GM12878 (cell line): ENCODE measurements around the gene RETREG1. TPM values are rescaled to one million over a fixed set of nuclear protein-coding genes. Genes with fewer than 3 reads are reported as not detected.

Experiments used
- BCLAF1 ChIP-seq: fragments of 450-650 bp; IDR thresholded peaks from 2 replicates; pipeline ENCODE4 v1.6.1; 2017; ENCODE audit warnings: antibody characterized with exemption, mild to moderate bottlenecking, moderate library complexity
- CBFB ChIP-seq: IDR thresholded peaks from 2 replicates; pipeline ENCODE4 v1.6.1; 2016; ENCODE audit warnings: antibody characterized with exemption, low read depth
- CBX3 ChIP-seq: fragments of 200-600 bp; sonication (generic); IDR thresholded peaks from 2 replicates; pipeline ENCODE4 v1.6.1; 2016; ENCODE audit warnings: low read depth, borderline replicate concordance
- ETV6 ChIP-seq, 2 experiments: fragments of 450-650 bp in 1 of 2; IDR thresholded peaks in 1 of 2; conservative IDR thresholded peaks in 1 of 2; 2 replicates each; pipeline ENCODE4 v1.6.1; 2014; ENCODE audit warnings: antibody characterized with exemption in 1 of 2, borderline replicate concordance in 1 of 2, low read depth in 1 of 2, mild to moderate bottlenecking in 1 of 2, moderate library complexity in 1 of 2
- FOS ChIP-seq: IDR thresholded peaks from 3 replicates; pipeline ENCODE4 v1.6.1; 2011; ENCODE audit warnings: borderline replicate concordance; ENCODE audit not compliant: insufficient read length; ENCODE audit errors: extremely low read depth
- HCFC1 ChIP-seq: fragments of 150-350 bp; IDR thresholded peaks from 2 replicates; pipeline ENCODE4 v1.6.1; 2014; ENCODE audit warnings: low read length
- HDGF ChIP-seq: fragments of 450-650 bp; IDR thresholded peaks from 2 replicates; pipeline ENCODE4 v1.6.1; 2016; ENCODE audit warnings: antibody characterized with exemption
- MTA2 ChIP-seq: fragments of 450-650 bp; IDR thresholded peaks from 2 replicates; pipeline ENCODE4 v1.6.1; 2016; ENCODE audit warnings: low read depth, mild to moderate bottlenecking, moderate library complexity
- NR2C1 ChIP-seq: fragments of 450-650 bp; IDR thresholded peaks from 2 replicates; pipeline ENCODE4 v1.6.1; 2017; ENCODE audit warnings: antibody characterized with exemption, mild to moderate bottlenecking, moderate library complexity
- NRF1 ChIP-seq: conservative IDR thresholded peaks from 2 replicates; pipeline ENCODE4 v1.6.1; 2011; ENCODE audit warnings: mild to moderate bottlenecking, low read depth, low read length, improper control_type of control experiment
- SREBF2 ChIP-seq: IDR thresholded peaks from 2 replicates; pipeline ENCODE4 v1.6.1; 2012; ENCODE audit warnings: mild to moderate bottlenecking, low read length
- ZBTB11 ChIP-seq: fragments of 450-650 bp; formaldehyde crosslinking; IDR thresholded peaks from 2 replicates; pipeline ENCODE4 v1.5.0; 2022; ENCODE audit warnings: mild to moderate bottlenecking, missing genetic modification characterization
- ZNF217 ChIP-seq: fragments of 450-650 bp; IDR thresholded peaks from 2 replicates; pipeline ENCODE4 v1.6.1; 2017; ENCODE audit warnings: antibody characterized with exemption, mild to moderate bottlenecking
- polyA plus RNA-seq, 11 experiments: library from polyadenylated mRNA; depleted of rRNA in 4 of 11; unstranded in 6 of 11; stranded (reverse) in 5 of 11; fragments of >200 nt; fragmentation: Nextera tagmentation in 4 of 11; fragmentation: Illumina TruSeq in 1 of 11; extraction: Ambion mirVana in 4 of 11; extraction: Trizol in 1 of 11; gene quantifications; 1 replicate in 1 of 11; 2 replicates in 10 of 11; pipeline versions ENCODE4 v1.2.1 to v1.2.3, GENCODE V29; 2011 to 2016; ENCODE audit warnings: inconsistent platforms in 2 of 11, missing spikeins in 2 of 11, low read depth in 1 of 11
- total RNA-seq, 4 experiments: library from RNA; depleted of rRNA in 3 of 4; stranded (reverse); fragments of >200 nt in 3 of 4; fragmentation: Illumina TruSeq in 1 of 4; extraction: Trizol in 1 of 4; gene quantifications; 2 replicates each; pipeline versions ENCODE4 v1.2.1 to v1.2.3, GENCODE V29; 2013 to 2021
- TF ChIP-seq, protein P1 (sequence below): fragments of 450-650 bp; formaldehyde crosslinking; IDR thresholded peaks from 2 replicates; pipeline ENCODE4 v1.4.0; 2022; ENCODE audit warnings: mild to moderate bottlenecking, moderate library complexity
- TF ChIP-seq, protein P2 (sequence below): IDR thresholded peaks from 2 replicates; pipeline ENCODE4 v1.6.1; 2011; ENCODE audit warnings: borderline replicate concordance, low read depth, mild to moderate bottlenecking, moderate library complexity, low read length; ENCODE audit not compliant: insufficient read depth, poor library complexity, severe bottlenecking
- TF ChIP-seq, protein P3 (sequence below): fragments of 450-650 bp; IDR thresholded peaks from 2 replicates; pipeline ENCODE4 v1.6.1; 2014; ENCODE audit warnings: mild to moderate bottlenecking

RETREG1 gene
- total and polyA plus RNA-seq, 10 of the 15 experiments (the other 5 are each of a cell fraction or from before 2014, with no cell fraction given): 3.9 to 8.9 (median 6.4) TPM

- no peak for TF ChIP-seq ZNF217
- TF ChIP-seq NR2C1: peak; percentile 52
- TF ChIP-seq HCFC1: peak; percentile 59
- TF ChIP-seq, protein P1, sequence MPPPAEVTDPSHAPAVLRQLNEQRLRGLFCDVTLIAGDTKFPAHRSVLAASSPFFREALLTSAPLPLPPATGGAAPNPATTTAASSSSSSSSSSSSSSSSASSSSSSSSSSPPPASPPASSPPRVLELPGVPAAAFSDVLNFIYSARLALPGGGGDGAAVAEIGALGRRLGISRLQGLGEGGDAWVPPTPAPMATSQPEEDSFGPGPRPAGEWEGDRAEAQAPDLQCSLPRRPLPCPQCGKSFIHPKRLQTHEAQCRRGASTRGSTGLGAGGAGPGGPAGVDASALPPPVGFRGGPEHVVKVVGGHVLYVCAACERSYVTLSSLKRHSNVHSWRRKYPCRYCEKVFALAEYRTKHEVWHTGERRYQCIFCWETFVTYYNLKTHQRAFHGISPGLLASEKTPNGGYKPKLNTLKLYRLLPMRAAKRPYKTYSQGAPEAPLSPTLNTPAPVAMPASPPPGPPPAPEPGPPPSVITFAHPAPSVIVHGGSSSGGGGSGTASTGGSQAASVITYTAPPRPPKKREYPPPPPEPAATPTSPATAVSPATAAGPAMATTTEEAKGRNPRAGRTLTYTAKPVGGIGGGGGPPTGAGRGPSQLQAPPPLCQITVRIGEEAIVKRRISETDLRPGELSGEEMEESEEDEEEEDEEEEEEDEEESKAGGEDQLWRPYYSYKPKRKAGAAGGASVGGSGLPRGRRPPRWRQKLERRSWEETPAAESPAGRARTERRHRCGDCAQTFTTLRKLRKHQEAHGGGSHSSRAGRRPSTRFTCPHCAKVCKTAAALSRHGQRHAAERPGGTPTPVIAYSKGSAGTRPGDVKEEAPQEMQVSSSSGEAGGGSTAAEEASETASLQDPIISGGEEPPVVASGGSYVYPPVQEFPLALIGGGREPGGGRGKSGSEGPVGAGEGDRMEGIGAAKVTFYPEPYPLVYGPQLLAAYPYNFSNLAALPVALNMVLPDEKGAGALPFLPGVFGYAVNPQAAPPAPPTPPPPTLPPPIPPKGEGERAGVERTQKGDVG (CRISPR knock-in tag): no peak
- TF ChIP-seq CBX3: no peak
- TF ChIP-seq ETV6 (conservative IDR thresholded peaks at IDR 0.05 in 1 of 2, IDR thresholded peaks at IDR 0.05 in 1 of 2; ENCODE audit: borderline replicate concordance in 1 of 2, low read depth in 1 of 2): peak; percentile 38 to 97; a peak in 2 of 4 replicates
- TF ChIP-seq BCLAF1: no peak
- TF ChIP-seq CBFB: peak; percentile 89
- TF ChIP-seq, protein P2, sequence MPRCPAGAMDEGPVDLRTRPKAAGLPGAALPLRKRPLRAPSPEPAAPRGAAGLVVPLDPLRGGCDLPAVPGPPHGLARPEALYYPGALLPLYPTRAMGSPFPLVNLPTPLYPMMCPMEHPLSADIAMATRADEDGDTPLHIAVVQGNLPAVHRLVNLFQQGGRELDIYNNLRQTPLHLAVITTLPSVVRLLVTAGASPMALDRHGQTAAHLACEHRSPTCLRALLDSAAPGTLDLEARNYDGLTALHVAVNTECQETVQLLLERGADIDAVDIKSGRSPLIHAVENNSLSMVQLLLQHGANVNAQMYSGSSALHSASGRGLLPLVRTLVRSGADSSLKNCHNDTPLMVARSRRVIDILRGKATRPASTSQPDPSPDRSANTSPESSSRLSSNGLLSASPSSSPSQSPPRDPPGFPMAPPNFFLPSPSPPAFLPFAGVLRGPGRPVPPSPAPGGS: no peak
- TF ChIP-seq FOS: no peak
- TF ChIP-seq ZBTB11 (CRISPR knock-in tag): peak; percentile 75
- TF ChIP-seq MTA2: no peak
- peak; percentile 75 for TF ChIP-seq HDGF
- TF ChIP-seq, protein P3, sequence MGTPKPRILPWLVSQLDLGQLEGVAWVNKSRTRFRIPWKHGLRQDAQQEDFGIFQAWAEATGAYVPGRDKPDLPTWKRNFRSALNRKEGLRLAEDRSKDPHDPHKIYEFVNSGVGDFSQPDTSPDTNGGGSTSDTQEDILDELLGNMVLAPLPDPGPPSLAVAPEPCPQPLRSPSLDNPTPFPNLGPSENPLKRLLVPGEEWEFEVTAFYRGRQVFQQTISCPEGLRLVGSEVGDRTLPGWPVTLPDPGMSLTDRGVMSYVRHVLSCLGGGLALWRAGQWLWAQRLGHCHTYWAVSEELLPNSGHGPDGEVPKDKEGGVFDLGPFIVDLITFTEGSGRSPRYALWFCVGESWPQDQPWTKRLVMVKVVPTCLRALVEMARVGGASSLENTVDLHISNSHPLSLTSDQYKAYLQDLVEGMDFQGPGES: no peak
- no peak for TF ChIP-seq SREBF2
- TF ChIP-seq NRF1: no peak
Observed at GRCh38 chr5:16465544-16466432, 151.0 kb downstream of the RETREG1 start, which contains the start of gene ZNF622 (continued).
